Measurements from ENCODE around the gene POLE. TPM values are rescaled to one million over a fixed set of nuclear protein-coding genes. Genes with fewer than 3 reads are reported as not detected.

POLE gene
- total RNA-seq, 2 donors from 2014 or later = 111 to 131 TPM

DNA sequence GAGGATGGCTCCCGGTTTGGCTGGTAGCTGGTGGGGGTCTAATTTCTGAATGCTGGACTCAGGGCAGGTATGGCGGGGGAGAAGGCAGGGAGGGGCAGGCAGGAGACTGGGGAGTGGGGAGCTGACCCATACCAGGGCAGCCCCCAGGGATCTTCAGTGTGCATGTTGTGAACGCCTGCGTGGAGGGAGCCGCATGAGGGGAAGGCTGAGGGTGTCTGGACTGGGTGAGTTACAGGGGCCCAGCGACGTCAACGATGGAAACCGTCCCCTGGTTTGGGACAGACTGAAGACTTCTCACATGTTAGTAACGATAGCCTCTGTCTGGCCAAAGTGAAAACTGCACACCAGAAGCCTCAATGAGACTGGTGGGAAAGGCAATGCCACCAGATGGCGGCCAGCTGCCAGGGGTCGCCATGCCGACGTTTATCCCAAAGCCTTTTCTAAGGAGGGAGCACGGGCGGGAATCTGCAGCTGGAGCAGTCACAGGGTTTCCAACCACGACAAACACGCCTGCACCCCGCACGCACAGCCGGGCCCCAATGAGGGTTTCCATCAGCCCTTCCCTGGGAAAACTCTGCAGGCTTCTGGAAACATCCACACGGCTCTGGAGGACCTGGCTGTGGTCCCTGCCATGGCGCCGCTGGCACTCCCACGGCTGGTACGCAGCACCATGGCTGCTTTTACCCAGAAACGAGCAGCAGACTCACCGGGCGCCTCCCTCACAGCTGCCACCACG lies 37.5 kb upstream of the POLE start:
- Mint-ChIP-seq H3K36me3 (ENCODE audit: insufficient read depth in 2 of 2) (peaks cover 15 to 39% of the 10 kb centered on the region in 2 donors), H3K27me3 (ENCODE audit: low read depth) (no peaks in the 10 kb centered on the region), H3K27ac (no peak overlapping the region), H3K4me1 (ENCODE audit: low read depth) (peaks cover 5% of the 10 kb centered on the region), H3K4me3 (no peak overlapping the region), H3K9me3 (no peaks in the 10 kb centered on the region)
- no peak for ATAC-seq (replicated peaks in 1 of 2)
- DNase-seq = no peak

DNA sequence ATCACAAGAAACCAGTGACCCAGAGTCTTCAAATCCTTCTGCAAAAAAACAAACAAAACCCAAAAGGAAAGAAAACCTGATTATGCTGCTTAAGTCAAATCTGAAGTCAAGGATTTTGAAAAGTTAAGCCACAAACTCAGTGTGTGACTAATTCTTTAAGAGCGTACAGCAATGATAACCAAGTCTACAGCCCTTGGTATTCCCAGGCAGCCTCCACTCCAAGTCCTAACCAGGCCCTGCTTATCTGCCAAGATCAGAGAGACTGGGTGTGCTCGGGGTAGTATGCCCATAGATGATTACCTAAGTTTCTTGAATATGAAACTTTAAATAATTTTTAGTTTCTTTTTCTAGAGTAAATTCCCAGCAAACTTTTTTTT lies 36.6 kb upstream of the POLE start:
- no peak for DNase-seq

DNA sequence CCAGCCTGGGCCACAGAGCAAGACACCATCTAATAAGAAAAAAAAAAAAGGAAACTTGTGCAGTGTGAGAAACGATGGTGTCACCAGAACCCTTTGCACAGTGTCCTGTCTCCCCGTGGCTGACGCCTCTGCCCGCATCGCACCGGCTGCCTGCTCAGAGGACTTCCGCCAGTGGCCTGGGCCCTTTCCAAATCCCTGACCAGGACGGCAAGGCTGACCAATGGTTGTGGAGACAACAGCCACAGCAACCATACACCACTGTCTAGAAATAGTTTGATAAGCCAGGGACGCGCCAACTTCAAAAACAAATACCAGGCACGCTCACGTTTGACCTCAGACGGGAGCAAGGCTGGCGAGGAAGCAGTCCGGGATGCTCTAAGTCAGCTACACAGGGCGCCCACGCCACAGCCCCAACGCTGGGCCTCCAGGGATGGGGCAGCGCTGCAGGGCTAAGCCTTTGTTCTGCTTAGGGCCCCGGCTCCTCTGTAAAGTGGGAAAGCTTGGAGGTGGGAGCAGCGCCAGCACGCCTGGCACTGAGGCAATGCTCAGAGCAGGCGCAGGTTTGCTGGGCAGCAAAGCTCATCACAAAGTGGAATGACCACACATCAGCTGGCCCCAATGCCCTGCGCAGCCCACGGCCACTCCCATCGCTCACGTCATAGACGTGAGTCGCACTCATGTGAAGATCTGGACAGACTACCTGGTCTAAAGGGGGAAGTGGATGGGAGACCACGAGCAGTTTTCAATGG lies 36.0 kb upstream of the POLE start:
- Mint-ChIP-seq H3K4me1 (ENCODE audit: low read depth) (peaks cover 5% of the 10 kb centered on the region), H3K9me3 (no peaks in the 10 kb centered on the region), H3K27me3 (ENCODE audit: low read depth) (no peaks in the 10 kb centered on the region), H3K27ac (peak overlapping the region; percentile 63), H3K36me3 (ENCODE audit: insufficient read depth in 2 of 2) (peaks cover 7 to 42% of the 10 kb centered on the region in 2 donors), H3K4me3 (no peak overlapping the region)
- DNase-seq = no peak
- no peak for ATAC-seq (replicated peaks in 1 of 2)

More for the DNA sequence above, 36.6 kb upstream of the POLE start:
- Mint-ChIP-seq H3K36me3 (ENCODE audit: insufficient read depth in 2 of 2) (peaks cover 10 to 43% of the 10 kb centered on the region in 2 donors), H3K27ac (peak overlapping the region; percentile 63), H3K4me3 (no peak overlapping the region), H3K27me3 (ENCODE audit: low read depth) (no peaks in the 10 kb centered on the region), H3K4me1 (ENCODE audit: low read depth) (peaks cover 6% of the 10 kb centered on the region), H3K9me3 (no peaks in the 10 kb centered on the region)
- ATAC-seq (replicated peaks in 1 of 2) = no peak

DNA sequence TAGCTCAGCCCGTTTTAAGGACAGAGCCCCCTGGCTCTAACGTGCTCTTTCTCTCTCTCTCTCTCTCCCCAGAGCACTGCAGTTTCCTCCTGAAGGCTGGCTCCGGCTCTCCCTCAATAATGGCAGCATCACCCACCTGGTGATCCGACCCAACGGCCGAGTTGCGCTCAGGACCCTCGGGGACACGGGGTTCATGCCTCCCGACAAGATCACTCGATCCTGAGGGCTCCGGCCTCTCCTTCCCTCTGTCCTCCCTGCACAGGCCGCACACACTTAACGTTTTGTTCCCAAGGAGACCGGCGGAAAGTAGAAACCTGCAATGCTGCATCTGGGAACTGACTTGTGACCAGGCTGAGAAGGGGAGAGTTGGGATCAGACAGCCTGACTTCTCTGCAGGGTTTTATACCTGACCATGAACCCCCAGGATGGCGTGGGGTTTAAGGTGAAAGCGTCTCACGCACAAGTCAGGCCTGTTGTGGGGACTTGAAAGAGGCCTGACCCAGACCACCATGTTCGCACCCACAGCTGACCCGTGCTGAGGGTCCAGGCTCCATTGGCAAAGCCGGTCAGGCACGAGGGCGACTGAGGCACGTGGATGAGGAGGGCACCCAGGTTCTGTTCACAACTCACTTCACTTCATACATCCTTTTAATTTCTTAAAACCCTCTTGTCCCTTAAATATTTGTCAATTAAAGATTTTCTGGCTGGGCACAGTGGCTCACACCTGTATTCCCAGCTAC lies 33.6 kb upstream of the POLE start:
- H3K9me3 Mint-ChIP-seq = no peaks in the 10 kb centered on the region
- peaks cover 9 to 34% of the 10 kb centered on the region in 2 donors for H3K36me3 Mint-ChIP-seq (ENCODE audit: insufficient read depth in 2 of 2)
- DNase-seq (no peak), ATAC-seq (replicated peaks in 1 of 2) (no peak)
- peak overlapping the region; percentile 62 for H3K27ac Mint-ChIP-seq
- H3K27me3 Mint-ChIP-seq (ENCODE audit: low read depth) = no peaks in the 10 kb centered on the region
- H3K4me1 Mint-ChIP-seq (ENCODE audit: low read depth) = peaks cover 5% of the 10 kb centered on the region
- H3K4me3 Mint-ChIP-seq = no peak overlapping the region

DNA sequence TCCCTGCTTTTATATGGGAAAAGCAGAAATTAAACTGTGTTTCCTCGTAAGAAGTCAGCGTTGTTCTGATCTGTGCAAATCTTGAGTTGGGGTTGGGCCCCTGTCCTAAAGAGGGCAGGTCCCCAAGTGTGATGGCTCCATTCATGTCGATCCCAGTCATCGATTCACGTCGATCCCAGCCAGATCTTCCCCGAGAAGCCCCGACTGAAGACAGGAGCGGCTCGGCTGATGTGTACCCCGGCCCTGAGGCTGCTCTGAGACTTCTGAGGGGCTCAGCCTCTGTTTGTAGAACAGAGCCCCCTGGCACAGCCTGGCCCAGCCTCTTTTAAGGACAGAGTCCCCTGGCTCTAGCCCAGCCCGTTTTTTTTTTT lies 32.8 kb upstream of the POLE start:
- H3K27ac Mint-ChIP-seq = peak overlapping the region; percentile 68
- ATAC-seq (replicated peaks in 1 of 2) = no peak
- H3K4me1 Mint-ChIP-seq (ENCODE audit: low read depth) = peaks cover 5% of the 10 kb centered on the region
- no peak for DNase-seq
- H3K36me3 Mint-ChIP-seq (ENCODE audit: insufficient read depth in 2 of 2) = peaks cover 9 to 32% of the 10 kb centered on the region in 2 donors
- H3K9me3 Mint-ChIP-seq = no peaks in the 10 kb centered on the region
- H3K4me3 Mint-ChIP-seq = no peak overlapping the region
- no peaks in the 10 kb centered on the region for H3K27me3 Mint-ChIP-seq (ENCODE audit: low read depth)

DNA sequence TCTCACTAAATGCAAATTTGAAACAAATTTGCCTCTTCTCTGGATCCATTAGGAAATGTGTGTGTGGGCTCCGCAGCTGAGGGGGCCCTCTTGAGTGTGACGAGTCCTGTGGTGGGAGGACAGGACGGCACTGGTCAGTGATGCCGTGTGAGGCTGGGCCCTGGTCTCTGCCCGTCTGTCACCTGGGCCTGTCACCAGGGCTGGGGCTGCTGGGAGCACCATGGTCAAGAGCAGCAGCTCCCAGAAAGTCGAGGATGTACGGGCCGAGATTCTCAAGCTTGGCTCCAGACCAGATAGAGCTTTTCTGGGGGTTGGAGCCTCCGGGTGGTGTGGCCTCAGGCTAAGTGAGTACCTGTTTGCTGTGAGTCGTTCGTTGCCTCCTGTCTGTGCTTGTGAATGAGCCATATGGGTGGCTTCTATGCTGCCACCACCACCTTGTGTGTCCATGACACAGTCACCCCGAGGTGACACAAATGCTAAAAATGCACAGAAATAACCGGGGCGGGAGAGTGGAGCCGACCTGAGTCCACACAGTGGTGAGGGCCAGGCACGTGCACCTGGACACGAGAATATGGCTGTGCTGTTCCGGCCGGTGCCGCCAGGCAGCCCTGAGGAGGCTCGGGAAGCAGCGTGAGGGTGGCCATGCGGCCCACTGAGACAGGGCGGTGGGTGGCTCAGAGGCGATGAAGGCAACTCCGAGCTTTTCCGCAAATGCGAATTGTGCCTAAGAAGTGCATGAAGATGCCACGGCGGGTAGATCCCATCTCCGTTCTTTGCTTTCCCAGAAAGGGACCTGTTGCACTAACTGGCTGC lies 32.2 kb upstream of the POLE start:
- Mint-ChIP-seq H3K27ac (peak overlapping the region; percentile 68), H3K36me3 (ENCODE audit: insufficient read depth in 2 of 2) (peaks cover 9 to 34% of the 10 kb centered on the region in 2 donors), H3K9me3 (no peaks in the 10 kb centered on the region), H3K27me3 (ENCODE audit: low read depth) (no peaks in the 10 kb centered on the region), H3K4me3 (no peak overlapping the region), H3K4me1 (ENCODE audit: low read depth) (peaks cover 5% of the 10 kb centered on the region)
- peak; percentile 51 to 53 for ATAC-seq (replicated peaks in 1 of 2)
- no peak for DNase-seq

DNA sequence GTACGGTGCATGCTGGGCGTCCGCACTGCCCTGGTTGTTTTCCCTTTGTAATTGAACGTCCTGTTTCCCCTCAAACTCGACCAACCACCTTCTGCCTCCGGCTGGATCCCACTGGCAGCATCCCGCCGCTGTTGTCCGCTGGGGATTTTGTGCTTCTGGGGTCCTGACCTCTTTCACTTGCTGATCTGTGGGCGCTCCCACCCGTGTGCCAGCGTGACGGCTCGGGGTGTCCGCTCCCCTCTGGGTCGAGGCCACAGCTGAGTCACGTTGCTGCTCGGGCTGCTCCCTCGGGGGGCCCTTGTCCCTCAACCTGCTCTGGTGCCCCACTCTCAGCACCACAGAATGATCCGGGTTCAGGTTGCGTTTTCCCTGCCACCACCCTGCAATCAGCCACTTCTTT lies 31.5 kb upstream of the POLE start:
- ATAC-seq (replicated peaks in 1 of 2) (no peak), DNase-seq (no peak)
- Mint-ChIP-seq H3K27me3 (ENCODE audit: low read depth) (no peaks in the 10 kb centered on the region), H3K27ac (peak overlapping the region; percentile 54), H3K4me3 (no peak overlapping the region), H3K9me3 (no peaks in the 10 kb centered on the region), H3K36me3 (ENCODE audit: insufficient read depth in 2 of 2) (peaks cover 7 to 31% of the 10 kb centered on the region in 2 donors), H3K4me1 (ENCODE audit: low read depth) (peaks cover 10% of the 10 kb centered on the region)

DNA sequence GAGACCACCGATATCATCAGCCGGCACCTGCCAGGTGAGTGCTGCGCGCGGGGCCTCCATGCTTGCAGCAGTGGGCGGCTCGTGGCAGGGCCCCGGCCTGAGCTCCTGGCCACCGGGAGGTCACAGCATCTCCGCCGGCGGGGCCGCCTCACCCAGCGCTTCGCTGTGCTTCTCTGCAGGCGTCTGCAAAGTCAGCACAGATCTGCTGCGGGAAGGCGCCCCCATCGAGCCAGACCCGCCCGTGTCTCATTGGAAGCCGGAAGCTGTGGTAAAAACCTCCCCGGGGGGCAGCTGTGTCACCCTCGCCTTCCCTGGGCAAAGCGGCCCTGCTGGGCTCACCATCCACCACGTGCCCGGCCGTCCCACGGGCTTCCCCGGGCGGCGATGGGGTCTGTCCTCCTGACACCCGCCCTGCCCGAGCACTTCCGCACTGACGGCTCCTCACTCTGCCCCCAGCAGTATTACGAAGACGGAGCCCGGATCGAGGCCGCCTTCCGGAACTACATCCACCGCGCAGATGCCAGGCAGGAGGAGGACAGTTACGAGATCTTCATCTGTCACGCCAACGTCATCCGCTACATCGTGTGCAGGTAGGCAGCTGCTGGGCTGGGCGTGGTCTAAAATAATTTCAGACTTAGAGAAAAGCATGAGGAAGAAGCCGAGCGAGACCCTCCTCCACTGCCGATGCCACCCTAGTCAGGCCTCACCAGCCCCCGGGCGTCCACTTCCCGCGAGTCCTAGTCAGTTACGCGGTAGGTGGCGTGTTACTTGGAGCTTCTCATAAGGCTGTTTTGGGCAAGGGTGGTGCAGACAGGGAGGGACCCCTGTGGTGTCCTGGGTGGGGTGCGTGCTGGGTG lies 30.6 kb upstream of the POLE start:
- Mint-ChIP-seq H3K4me3 (no peak overlapping the region), H3K9me3 (no peaks in the 10 kb centered on the region), H3K36me3 (ENCODE audit: insufficient read depth in 2 of 2) (peaks cover 4 to 24% of the 10 kb centered on the region in 2 donors), H3K27ac (no peak overlapping the region), H3K4me1 (ENCODE audit: low read depth) (peaks cover 19% of the 10 kb centered on the region), H3K27me3 (ENCODE audit: low read depth) (no peaks in the 10 kb centered on the region)
- no peak for ATAC-seq (replicated peaks in 1 of 2)
- no peak for DNase-seq

DNA sequence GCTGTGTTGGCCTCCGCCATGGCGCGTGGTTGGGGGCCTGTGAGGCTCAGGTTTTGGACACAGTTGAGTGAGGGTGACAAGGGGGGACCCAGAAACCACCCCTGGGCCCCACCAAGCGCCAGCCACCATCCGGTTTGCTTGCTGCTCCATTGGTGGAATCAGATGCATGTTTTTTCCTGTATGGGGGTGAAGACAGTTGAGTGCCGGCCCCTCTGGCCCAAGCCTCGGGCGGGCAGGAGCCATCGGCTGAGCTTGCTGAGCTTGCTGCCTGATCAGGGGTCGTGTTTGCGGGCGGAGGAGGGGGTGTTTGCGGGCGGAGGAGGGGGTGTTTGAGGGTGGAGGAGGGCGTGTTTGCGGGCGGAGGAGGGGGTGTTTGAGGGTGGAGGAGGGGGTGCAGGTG lies 29.9 kb upstream of the POLE start:
- Mint-ChIP-seq H3K4me1 (ENCODE audit: low read depth) (peaks cover 25% of the 10 kb centered on the region), H3K4me3 (no peak overlapping the region), H3K27me3 (ENCODE audit: low read depth) (no peaks in the 10 kb centered on the region), H3K36me3 (ENCODE audit: insufficient read depth in 2 of 2) (peaks cover 4 to 23% of the 10 kb centered on the region in 2 donors), H3K27ac (no peak overlapping the region), H3K9me3 (no peaks in the 10 kb centered on the region)
- ATAC-seq (replicated peaks in 1 of 2) = no peak
- no peak for DNase-seq

DNA sequence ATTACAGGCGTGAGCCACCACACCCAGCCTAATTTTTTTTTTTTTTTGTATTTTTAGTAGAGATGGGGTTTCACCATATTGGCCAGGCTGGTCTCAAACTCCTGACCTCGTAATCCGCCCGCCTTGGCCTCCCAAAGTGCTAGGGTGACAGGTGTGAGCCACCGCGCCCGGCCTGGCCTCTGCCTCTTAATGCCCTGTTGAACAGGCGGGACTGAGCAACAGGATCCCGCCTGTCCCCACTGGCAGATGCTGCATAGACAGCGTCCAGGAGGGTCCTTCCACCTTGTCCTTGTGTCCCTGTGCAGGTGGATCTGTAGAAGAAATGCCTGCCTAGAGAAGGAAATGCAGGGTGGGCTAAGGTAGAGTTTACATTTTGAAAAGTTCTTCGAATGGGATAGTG lies 29.2 kb upstream of the POLE start:
- no peaks in the 10 kb centered on the region for H3K9me3 Mint-ChIP-seq
- no peak overlapping the region for H3K27ac Mint-ChIP-seq
- peaks cover 4 to 23% of the 10 kb centered on the region in 2 donors for H3K36me3 Mint-ChIP-seq (ENCODE audit: insufficient read depth in 2 of 2)
- DNase-seq = no peak
- no peaks in the 10 kb centered on the region for H3K27me3 Mint-ChIP-seq (ENCODE audit: low read depth)
- no peak for ATAC-seq (replicated peaks in 1 of 2)
- no peak overlapping the region for H3K4me3 Mint-ChIP-seq
- peaks cover 30% of the 10 kb centered on the region for H3K4me1 Mint-ChIP-seq (ENCODE audit: low read depth)

DNA sequence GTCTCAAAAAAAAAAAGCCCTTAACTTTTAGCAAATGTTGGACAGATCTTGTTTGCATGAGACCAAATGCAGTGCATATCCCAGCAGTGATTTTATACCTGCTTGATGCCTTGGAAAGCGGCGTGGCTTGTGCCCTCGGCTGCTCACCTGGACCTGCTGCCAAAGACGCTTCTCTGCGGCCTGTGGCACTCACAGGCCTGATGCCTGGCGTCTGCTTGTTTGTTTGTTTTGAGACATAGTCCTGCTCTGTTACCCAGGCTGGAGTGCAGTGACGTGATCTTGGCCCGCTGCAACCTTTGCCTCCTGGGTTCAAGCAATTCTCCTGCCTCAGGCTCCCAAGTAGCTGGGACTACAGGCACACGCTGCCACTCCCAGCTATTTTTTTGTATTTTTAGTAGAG lies 28.7 kb upstream of the POLE start:
- H3K4me3 Mint-ChIP-seq = no peak overlapping the region
- ATAC-seq (replicated peaks in 1 of 2) (no peak), DNase-seq (no peak)
- H3K9me3 Mint-ChIP-seq = no peaks in the 10 kb centered on the region
- H3K27ac Mint-ChIP-seq = no peak overlapping the region
- peaks cover 31% of the 10 kb centered on the region for H3K4me1 Mint-ChIP-seq (ENCODE audit: low read depth)
- H3K27me3 Mint-ChIP-seq (ENCODE audit: low read depth) = no peaks in the 10 kb centered on the region
- H3K36me3 Mint-ChIP-seq (ENCODE audit: insufficient read depth in 2 of 2) = peaks cover 4 to 23% of the 10 kb centered on the region in 2 donors

DNA sequence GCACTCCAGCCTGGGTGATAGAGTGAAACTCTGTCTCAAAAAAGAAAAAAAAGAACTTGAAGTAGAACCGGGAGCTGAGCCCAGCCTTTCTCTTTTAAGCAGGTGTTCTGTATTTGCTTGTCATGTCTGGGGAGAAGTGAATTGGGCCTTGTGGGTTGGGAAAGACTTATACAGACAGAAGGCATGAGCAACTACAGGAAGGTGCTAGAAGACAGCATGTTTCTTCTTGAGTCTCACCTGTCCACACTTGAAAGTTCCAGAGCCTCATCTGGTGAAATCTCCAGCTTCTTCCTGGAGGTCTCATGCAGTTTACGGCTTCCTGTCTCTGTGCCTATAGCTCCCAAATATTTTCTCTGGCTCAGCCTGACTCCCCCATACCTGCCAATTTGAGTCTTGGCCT lies 26.0 kb upstream of the POLE start:
- peaks cover 30% of the 10 kb centered on the region for H3K4me1 Mint-ChIP-seq (ENCODE audit: low read depth)
- H3K4me3 Mint-ChIP-seq = no peak overlapping the region
- H3K27ac Mint-ChIP-seq = peak overlapping the region; percentile 69
- DNase-seq (no peak), ATAC-seq (replicated peaks in 1 of 2) (no peak)
- peaks cover 9 to 12% of the 10 kb centered on the region in 2 donors for H3K36me3 Mint-ChIP-seq (ENCODE audit: insufficient read depth in 2 of 2)
- H3K9me3 Mint-ChIP-seq = no peaks in the 10 kb centered on the region
- H3K27me3 Mint-ChIP-seq (ENCODE audit: low read depth) = no peaks in the 10 kb centered on the region
